C4-2B (cell line): ENCODE results near the gene HNRNPA3.
"Not testable (repeated sequence)": the region's sequence is repeated elsewhere in the genome, so short reads cannot be mapped to it uniquely, and the experiment has no call there.

Experiments
- H3K27ac ChIP-seq: fragments of 450-650 bp; 2 replicates; pipeline ENCODE4 v1.5.1; 2017
- ZFX ChIP-seq: fragments of 450-650 bp; IDR thresholded peaks from 2 replicates; pipeline ENCODE4 v1.6.1; 2017
- TF ChIP-seq, protein P1 (sequence below): fragments of 450-650 bp; conservative IDR thresholded peaks from 2 replicates; pipeline ENCODE4 v1.5.1; 2017; ENCODE audit warnings: mild to moderate bottlenecking

HNRNPA3 gene

DNA sequence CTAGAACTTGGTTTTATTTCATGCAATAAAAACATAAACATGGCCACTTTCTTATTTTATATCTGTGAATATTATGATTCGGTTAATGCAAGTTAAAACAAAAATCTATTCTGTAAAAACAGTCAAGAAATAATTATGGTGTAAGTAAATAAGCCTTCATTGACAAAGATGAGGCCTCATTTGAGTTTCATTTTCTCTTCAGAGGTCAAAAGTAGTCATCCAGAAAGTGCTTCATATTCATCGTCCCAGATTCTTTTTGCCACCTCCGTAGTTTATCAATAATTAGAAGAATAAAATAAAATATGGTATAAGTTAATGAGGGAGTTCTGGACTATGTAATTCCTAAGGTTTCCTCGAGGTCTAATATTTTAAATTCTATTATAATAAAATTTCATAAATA lies 19.4 kb upstream of the HNRNPA3 start:
- TF ChIP-seq ZFX, result no peak
- TF ChIP-seq, protein P1, sequence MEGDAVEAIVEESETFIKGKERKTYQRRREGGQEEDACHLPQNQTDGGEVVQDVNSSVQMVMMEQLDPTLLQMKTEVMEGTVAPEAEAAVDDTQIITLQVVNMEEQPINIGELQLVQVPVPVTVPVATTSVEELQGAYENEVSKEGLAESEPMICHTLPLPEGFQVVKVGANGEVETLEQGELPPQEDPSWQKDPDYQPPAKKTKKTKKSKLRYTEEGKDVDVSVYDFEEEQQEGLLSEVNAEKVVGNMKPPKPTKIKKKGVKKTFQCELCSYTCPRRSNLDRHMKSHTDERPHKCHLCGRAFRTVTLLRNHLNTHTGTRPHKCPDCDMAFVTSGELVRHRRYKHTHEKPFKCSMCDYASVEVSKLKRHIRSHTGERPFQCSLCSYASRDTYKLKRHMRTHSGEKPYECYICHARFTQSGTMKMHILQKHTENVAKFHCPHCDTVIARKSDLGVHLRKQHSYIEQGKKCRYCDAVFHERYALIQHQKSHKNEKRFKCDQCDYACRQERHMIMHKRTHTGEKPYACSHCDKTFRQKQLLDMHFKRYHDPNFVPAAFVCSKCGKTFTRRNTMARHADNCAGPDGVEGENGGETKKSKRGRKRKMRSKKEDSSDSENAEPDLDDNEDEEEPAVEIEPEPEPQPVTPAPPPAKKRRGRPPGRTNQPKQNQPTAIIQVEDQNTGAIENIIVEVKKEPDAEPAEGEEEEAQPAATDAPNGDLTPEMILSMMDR, result no peak
- no peak overlapping the region for H3K27ac ChIP-seq

DNA sequence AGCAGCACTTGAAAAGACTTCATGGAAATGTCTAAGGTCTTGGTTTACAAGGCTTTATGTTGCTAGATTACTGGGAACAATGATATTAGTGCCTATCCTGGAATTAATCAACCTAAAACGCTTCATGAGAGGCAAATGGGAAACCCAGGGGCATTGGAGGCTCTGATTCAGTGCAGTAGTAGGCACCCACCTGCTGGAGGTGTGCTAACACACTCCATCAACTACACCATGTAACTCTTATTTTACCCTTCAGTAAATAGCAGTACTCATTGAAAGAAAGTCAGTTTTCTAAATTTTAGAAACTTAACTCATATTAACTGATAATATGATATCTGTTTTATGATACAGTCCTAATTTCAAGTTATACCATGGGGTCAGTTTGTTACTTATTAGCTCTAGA lies 17.4 kb upstream of the HNRNPA3 start:
- TF ChIP-seq ZFX, result no peak
- TF ChIP-seq, protein P1, result no peak

DNA sequence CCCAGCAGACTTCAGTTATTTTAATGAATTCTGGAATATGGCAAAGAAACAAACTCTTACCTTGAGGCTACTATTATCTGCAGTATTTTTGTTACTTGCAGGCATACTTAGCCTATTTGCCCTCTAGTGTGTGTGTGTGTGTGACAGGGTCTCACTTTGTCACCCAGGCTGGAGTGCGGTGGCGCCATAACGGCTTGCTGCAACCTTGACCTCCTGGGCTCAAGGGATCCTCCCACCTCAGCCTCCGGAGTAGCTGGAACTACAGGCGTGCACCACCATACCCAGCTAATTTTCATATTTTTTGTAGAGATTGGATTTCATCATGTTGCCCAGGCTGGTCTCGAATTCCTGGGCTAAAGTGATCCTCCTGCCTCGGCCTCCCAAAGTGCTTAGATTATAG lies 12.2 kb upstream of the HNRNPA3 start:
- not testable (repeated sequence) for H3K27ac ChIP-seq

More for the DNA sequence above, 17.4 kb upstream of the HNRNPA3 start:
- H3K27ac ChIP-seq, result no peak overlapping the region

DNA sequence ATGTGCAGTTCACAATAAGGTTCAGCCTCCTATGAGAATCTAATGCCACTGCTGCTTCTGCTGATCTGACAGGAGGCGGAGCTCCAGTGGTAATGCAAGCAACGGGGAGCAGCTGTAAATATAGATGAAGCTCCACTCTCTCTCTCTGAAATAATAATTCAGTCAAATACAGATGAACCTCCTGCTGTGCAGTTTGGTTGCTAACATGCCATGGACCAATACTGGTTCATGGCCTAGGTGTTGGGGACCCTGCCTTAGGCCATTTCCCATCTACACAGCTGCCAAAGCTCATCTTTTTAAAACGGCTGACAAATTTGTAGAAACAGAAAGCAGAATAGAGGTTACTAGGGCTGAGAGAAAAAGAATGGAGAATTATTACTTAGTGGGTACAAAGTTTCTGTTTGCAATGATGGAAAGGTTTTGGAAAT lies 10.7 kb upstream of the HNRNPA3 start:
- no peak for TF ChIP-seq ZFX
- TF ChIP-seq, protein P1, result no peak
- H3K27ac ChIP-seq, result no peak overlapping the region

DNA sequence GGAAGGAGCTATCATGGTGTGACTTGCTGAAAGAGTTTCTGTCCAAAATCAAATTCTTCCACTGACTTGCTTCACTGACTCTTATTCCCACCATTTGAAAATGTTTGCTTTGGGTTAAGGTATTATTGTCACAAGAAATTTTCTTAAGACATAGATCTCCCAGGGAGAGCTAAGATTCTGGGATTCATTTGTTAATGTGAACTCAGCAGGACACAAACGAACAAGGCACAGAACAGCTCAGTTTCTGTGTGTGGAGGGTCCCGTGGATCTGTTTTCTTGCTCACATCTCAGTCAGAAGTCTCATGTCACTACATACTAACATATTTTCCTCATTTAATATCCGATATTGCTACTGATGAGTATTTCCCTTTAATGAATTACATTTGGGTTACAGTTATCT lies 8.2 kb upstream of the HNRNPA3 start:
- TF ChIP-seq ZFX, result no peak
- TF ChIP-seq, protein P1, result no peak
- H3K27ac ChIP-seq, result no peak overlapping the region

DNA sequence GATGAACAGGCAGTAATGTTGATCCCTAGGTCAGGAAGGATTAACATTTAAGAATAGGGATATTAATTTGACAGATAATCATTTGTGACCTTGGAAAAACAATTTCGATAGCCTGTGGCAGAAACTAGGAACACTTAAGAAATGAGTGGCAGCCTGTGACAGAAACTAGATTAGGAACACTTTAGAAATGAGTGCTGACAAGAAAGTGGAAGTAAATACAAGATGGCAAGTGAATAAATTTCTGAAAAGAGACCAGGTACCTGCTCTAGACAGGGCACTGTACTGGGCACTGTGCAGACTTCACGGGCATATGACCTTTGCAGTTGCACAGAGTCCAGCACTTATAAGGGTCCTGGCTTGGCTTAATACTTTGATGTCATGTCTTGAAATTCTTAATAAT lies 5.5 kb upstream of the HNRNPA3 start:
- no peak overlapping the region for H3K27ac ChIP-seq
- TF ChIP-seq, protein P1, result no peak
- no peak for TF ChIP-seq ZFX

DNA sequence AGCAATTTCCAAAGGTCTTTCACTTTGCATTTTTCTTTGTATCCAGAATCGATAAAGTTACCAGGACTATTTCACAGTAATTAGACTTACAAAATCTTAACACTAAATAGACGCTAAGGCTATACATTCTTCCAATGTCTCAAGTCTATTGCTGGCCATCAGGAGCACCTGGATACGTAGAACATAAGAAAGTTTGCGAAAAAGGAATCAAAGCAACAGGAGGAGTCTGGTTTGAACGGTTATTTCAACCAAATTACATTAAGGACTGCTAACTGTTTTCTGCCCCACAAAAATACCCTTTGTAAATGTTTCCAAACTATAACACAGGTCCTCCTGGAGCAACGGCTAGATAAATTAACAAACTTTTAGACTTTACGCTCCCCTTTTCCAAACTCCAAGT lies 1.4 kb upstream of the HNRNPA3 start:
- TF ChIP-seq, protein P1, result no peak
- TF ChIP-seq ZFX, result no peak
- no peak overlapping the region for H3K27ac ChIP-seq

DNA sequence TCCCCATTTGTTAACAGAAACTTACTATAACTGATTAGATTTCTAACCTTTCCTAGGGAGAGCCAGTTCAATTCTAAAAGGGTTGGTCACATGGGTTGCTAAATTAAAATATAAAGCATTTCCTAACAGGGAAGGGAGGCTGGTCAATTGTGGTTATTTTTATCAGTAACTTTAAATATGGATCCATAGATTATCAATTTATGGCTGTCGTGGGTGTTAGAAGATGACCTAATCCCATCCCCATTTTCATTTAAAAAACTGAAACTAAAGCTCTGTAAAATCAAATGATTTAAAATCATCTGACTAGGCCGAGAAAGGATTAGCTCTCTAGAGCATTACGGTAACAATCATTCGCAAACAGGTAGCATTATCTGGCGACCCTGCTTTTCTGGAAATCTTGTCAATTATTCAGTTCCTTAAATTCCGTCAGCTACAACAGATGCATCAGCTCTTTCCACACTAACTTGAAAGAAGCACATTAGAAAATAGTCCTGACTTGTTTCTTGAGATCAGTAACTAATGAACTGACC lies 953 bp upstream of the HNRNPA3 start:
- no peak for TF ChIP-seq ZFX
- TF ChIP-seq, protein P1, result no peak
- H3K27ac ChIP-seq, result peak overlapping the region; percentile 99
